ENCODE data around the gene PRPF6.

The PRPF6 gene

DNA sequence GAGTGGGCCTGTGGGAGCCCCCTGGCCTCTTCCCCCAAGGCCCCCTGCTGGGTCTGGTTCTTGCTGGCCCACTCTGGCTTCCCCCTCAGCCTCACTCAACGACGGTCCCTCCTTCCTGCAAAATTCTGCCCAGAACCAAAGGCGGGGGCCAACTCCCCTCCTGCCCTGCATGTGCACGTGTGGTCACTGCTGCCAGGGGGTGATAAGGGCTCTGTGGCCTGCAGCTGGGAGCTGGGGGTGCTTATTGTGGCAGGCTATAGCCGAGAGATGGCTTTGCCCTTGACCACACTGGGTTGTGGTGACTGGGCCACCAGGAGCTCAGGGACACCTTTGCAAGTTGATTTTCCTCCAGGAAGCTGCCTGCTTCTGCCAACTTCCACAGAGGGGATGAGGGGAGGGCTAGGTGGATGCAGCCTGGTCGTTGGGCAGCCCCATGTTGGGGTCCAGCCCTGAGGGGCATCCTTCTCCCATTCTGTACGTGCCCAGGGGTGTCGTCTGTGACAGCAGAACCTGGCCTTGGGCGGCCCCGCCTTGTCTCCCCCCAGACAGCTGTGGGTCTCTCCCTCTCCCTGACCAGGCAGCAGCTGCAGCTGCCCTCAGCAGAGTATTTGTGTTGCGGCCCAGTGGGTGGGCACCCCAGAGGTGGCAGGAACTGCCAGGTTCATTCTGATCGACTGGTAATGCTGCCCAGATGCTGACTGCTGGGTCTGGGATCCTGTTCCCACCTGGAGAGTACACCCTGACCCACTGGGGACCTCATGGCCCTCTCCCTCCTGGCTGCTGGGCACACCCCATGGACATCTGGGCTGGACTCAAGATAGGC lies 87.7 kb downstream of the PRPF6 start:
- DNase-seq, result no peak

DNA sequence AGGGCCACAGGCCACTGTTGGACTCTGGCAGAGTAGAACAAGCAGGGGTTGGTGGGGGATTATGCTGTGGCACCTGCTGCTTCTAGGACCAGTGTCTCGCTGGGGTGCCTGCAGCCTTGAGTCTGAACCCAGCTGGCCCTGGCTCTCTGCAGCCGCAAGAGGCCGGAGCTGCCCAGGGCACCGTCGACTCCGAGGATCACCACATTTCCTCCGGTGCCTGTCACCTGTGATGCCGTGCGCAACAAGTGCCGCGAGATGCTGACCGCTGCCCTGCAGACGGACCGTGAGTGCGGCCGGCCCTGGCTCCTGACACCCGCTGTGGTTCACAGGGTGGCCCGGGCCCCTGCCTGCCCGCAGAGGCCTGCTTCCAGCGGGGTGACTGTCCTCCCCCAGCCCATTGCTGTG lies 88.3 kb downstream of the PRPF6 start:
- no peak for DNase-seq

DNA sequence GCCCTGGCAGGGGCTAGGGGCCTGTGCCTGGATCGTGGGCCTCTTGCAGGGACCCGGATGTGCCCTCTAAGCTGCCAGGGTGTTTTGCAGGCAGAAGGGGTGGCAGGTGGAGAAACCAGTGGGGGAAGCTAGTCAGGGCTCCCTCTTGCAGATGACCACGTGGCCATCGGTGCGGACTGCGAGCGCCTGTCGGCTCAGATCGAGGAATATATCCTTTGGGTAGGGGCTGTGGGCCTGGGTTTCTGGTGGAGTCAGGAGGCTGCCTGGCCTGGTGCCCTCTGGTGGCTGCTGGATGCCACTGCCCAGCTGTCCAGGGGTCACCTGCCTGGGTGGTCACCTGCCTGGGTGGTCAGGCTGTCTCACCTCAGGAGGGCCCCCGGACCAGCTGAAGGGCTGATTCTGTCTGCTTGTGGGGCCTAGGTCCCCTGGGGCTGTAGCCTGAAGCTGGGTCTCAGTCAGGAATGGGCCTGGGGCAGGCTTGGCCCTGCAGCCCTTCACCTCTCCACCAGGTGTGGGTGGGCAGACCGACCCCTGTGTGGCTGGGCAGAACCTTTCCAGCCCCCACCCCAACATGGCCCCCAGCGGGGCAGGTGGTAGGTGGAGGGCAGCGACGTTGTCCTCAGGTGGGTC lies 88.8 kb downstream of the PRPF6 start:
- no peak for DNase-seq

DNA sequence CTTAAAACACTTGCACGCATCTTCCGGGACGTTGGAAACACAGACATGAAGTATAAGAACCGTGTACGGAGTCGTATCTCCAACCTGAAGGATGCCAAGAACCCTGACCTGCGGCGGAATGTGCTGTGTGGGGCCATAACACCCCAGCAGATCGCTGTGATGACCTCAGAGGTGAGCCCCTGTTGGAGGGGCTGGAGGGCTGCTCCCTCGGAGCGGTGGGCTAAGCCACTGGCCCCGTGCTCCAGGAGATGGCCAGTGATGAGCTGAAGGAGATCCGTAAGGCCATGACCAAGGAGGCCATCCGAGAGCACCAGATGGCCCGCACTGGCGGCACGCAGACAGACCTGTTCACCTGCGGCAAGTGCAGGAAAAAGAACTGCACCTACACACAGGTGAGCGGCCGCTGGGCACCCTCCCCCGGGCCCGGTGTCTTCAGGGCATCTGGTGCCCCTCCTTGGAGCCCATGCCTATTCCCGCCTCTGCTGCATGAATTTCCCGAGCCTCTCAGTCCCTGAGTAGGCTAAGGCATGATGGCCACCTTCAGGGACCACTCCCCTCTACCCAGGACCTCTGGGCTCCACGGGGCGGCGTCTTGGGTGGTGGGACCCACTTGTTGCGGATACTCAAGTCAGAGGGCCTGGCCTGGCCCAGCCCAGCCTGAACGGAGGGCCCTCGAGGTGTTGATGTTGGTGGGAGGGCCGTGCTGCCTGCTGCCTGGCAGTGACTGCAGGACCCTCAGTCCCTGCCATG lies 89.5 kb downstream of the PRPF6 start:
- DNase-seq, result no peak

DNA sequence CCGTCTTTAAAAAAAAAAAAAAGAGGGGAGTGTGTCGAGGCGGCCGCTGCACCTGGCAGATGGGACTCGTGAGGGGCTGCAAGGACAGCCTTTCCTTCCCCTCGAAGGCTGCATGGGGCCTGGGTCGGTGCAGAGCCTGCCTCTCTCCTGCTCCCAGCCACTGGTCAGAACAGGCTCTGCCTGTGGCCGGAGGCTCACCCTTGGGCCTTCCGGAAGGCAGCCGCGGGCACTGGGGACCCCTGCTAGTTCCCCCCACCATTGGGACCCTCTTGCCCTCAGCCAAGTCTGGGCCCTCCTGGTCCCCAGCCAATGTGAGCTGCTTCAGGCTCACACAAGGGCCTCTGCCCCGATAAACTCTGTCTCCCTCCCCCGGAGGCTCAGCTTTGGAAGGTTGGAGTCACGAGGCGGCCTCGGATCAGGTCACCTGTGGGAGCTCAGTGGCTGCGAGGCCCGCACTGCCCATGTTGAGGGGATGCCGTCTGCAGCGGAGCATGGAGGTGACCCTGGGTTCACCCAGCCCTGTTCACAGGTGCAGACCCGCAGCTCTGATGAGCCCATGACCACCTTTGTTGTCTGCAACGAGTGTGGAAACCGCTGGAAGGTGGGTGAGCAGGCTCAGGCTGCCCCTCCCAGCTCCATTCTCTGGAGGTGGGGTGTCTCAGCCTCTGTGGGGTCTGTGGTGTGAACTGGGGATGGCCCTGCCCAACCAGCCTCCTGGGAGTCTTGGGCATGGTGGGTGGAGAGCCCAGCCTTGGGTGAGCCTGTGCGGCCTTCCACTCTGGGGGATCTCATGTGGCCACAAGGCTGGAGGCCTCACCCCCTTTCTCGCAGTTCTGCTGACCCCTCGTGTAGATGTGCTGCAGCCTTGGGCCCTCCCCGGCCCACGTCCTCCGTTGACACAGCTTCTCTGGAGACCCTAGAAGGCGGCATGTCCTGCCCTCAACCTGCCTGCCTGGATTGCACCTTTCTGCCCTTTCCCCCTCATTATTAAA lies 90.7 kb downstream of the PRPF6 start:
- DNase-seq, result no peak

DNA sequence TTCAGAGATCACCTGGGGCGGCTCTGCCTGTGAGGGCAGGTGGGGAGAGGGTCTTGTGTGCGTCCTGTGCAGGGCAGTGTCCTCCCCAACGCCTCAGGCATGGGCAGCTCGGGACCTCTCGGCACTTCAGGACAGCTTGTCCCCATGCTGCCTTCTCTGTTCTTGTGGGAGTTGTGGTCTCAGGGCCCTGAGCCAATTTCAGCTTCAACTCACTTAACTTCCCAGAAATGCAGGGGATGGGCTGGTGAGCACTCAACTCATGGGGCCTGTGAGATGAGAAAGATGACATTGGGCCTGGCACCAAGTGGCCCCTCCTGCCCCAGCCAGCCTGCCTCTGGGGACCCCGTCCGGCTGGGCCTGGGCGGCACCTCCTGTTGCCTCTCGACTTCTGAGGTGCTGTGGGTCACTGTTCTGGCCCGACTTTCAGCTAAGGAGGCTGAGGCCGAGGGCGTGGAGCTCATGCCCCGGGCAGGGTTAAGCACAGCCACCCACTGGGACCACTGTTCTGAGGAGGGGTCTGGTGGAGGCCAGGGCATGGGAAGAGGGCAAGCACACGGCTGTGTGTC lies 91.6 kb downstream of the PRPF6 start:
- DNase-seq, result no peak

DNA sequence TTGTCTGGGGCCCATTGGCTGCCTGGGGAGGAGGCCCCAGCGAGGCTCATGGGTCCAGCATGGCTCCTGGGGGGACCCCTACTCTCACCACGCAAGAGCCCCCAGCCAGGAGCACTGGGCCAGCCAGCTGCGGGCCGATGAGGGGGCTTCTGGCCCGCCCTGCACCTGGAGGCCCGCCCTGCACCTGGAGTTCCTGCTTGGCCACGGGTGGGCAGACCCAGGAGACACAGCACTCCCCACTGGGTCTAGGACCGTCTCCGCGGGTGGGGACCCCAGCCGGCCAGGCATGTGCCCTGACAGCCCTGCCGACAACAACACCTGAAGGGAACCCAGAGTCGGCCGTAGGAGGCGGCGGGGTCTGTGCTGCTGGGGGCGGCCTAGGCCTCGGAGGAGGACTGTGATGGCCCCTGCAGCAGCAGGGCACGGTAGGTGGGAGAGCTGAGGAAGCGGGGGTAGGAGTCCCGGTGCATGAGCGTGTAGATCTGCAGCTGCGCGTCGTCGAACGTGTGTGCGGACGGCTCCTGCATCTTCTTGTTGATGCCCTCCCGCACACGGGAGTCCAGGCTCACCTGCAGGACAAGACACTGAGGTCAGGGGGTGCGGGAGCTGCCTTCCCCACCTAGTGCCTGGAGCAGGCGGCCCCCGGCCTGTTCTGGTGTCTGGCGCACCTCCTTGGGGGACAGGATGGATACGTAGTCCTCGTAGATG lies 92.7 kb downstream of the PRPF6 start:
- DNase-seq, result no peak

DNA sequence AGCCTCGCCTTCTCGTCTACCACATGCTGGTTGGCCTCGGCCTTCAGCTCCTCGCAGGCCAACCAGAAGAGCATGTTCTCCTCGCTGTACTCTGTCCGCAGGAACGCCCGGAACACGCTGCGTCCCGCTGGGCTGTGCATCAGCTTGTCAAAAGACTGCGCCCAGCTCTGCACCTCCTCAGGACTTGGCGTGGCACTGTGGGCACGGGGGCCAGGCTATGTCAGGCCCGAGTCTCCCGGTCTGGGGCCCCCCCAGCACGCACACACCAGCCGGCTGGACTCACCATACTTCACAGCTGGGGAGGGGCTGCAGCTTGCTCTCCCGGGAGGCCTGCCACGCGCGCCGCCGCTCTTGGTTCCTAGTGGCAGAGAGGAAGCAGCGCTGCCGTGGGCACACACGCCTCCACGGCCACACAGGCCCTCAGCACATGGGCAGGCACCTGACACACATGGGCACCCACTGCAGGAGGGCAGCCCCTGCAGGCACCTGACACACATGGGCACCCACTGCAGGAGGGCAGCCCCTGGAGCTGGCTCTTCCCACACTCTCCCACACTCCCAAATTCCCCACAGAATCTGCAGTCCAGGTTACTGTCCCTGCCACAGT lies 93.4 kb downstream of the PRPF6 start:
- no peak for DNase-seq

DNA sequence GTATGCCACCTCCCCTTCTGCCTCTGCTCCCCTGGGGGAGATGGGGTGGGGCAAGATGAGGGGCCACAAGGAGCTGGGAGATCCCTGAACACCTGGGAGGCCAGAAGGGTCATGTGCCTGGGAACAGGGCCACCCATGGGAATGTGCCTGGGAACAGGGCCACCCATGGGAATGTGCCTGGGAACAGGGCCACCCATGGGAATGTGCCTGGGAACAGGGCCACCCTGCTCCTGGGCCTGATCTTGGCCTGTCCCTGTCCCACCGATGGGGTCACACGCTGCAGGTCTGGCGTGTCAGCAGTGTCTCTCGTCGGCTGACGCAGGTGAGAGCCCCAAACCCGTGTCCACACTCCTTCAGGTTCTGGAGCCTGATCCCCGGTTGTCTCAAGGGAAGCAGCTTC lies 94.0 kb downstream of the PRPF6 start:
- no peak for DNase-seq

DNA sequence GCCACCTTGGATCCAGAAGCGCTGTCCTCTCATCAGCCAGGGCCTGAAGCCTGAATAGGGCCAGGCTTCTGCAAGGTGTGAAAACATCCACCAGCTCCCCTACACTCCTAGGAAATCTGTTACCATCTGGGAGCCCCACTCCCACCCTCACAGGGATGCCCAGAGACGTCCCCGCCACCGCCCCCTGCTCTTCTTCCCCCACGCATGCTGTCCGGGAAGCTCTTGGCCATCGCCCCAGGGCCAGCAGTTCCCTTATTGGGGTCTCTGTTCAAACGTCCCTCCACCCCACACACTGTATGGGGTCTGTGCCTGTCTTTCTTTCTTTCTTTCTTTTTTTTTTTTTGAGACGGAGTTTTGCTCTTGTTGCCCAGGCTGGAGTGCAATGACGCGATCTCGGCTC lies 94.6 kb downstream of the PRPF6 start:
- DNase-seq, result no peak

DNA sequence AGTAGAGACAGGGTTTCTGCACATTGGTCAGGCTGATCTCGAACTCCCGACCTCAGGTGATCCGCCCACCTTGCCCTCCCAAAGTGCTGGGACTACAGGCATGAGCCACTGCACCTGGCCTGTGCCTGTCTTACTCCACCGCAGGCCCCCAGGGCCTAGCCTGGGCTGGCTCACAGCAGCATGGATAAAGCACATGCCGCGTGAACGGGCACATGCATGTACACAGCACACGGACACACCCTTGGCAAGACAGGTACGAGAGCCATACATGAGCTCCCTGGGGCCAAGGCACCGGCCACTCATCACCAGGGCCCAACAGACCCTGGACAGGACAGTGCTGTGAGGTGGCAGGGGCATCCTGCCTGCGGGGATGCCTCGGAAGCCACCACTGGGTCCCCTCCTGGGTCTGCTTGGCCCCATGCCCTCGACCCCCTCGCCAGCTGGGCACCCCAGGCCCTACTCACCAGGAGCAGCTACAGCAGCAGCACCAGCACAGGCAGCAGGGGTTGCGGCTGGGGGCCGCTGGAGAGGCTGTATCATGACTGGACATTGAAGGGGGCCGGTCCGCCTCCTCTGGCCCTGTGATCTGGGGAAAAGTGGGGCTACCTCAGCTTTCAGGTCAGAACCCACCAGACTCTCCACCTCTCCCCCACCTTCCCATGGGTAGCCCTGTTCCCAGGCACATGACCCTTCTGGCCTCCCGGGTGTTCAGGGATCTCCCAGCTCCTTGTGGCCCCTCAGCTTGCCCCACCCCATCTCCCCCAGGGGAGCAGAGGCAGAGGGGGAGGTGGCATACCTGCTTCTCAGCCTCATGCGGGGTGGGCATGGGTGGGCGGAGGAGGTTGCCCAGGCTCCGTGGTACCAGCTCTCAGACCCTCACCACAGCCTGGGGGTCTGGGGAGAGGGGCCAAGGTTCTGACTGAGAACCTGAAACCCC lies 95.4 kb downstream of the PRPF6 start:
- DNase-seq, result no peak

DNA sequence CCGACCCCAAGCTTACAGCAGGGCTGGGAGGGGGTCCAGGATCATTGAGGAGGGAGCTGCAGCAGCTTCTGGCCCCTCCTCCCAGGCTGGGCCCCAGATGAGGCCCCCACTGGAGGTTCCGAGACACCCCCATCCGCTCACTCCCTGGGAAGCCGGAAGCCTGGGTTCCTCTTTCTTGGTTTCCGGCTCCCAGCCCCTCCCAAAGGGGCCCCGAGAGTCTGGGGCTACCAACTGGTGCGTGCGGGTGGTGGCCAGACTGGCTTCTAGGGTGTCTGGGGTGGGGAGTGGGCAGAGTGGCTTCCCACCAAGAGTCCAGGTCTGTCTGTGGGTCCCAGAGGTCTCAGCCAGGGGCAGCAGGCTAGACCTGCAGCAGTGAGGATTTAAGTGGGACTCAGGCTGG lies 96.2 kb downstream of the PRPF6 start:
- DNase-seq, result peak; percentile 77

DNA sequence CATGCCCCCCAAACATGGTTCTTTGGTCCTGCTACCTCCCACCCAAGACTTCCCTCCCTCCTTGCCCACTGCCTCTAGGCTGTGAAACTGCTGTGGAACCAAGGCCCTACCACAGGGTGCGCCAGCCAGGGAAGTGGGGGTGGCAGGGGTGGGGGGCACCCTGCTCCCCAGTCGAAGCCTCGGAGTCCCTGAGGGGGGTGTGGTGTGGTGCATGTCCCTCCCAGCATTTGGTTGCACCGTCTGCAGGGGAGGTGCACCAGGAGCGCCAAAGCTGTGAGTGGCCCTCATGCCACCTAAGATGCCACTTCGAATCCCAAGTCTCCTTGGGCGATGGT lies 96.6 kb downstream of the PRPF6 start:
- no peak for DNase-seq

DNA sequence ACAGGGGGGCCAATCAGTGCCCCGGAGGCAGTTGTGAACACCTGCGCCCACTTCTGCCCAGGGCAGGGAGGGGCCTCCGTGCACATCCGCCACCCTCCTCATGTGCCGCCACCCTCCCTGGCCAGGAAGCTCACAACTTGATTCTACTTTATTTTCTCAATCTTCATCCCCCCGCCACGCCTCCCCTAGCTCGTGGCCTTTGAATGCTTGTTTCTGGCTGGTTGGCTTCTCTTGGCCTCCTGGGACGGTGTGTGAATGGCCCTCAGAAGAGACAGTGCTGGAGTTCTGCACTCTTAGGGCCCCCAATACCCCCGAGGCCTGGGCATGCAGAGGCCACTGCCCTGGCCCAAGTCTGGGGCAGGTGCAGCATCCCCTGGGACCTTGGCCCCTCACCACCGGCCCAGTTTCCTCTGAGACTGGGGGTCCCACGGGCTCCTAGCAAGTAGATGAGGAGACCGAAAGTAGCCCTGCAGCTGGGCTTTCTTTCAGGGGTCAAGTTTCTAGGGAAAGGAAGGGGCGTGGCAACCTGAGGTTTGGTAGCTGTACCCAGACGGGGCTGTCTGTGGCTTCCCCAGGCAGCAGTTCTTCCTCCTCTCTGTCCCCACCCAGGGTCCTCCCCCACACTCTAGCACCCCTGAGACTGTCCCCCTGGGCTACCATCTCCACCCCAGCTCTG lies 97.1 kb downstream of the PRPF6 start:
- DNase-seq, result peak; percentile 86

DNA sequence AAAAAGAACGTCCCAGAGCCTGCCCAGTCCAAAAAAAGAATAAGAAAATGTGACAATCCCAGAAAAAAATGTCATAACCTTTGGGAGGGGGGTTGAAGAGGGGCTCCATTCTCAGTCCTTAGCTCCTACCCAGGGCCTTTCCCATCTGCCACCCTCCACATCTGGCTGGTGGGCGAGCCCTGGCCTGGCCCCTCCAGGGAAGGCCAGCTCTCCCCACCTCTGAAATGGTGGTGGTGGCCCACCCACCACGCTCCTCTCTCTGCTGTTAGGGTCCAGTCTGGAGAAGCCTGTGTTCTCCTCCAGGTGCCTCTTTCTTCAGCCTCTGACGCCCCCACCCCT lies 98.0 kb downstream of the PRPF6 start:
- no peak for DNase-seq

DNA sequence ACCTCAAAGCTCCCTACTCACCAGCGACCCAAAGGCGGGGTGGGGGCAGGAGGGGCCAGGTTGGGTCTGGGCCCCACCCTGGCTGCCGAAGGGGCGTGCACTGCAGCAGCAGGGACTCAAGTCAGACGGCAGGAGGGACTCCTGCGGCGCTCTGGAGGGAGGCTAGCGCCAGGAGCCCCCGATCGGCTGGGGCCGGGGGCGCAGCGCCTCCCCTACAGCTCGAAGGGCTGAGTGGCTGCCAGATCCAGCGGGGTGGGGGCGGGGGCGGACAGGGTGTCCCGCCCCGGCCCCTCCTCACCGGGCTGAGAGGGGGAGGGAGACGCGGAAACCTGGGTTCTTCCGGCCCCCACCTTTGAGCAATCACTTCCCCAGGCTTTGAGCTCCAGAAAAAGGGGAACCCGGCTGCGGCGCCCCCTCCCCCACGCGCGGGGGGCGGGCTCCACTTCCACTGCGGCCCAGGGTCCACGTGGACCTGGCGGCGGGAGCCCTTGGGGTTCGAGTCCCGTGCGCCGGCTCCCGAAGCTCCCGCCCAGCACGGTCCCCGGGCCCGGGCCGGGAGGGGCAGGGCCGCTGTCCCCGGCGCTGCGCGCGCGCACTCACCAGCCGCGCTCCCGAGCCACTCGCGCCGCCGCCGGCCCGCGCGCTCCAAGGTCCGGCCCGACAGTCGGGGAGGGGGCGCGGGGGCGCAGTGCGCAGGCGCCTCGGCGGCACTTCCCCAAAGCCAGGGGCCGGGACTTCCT lies 98.5 kb downstream of the PRPF6 start, which contains the start of gene RGS19:
TSS of gene RGS19 (minus strand) at position 246 of the 740 bp plus-strand sequence. CDS start 2,632 bp downstream, outside the sequence.
- peak; percentile 89 for DNase-seq

DNA sequence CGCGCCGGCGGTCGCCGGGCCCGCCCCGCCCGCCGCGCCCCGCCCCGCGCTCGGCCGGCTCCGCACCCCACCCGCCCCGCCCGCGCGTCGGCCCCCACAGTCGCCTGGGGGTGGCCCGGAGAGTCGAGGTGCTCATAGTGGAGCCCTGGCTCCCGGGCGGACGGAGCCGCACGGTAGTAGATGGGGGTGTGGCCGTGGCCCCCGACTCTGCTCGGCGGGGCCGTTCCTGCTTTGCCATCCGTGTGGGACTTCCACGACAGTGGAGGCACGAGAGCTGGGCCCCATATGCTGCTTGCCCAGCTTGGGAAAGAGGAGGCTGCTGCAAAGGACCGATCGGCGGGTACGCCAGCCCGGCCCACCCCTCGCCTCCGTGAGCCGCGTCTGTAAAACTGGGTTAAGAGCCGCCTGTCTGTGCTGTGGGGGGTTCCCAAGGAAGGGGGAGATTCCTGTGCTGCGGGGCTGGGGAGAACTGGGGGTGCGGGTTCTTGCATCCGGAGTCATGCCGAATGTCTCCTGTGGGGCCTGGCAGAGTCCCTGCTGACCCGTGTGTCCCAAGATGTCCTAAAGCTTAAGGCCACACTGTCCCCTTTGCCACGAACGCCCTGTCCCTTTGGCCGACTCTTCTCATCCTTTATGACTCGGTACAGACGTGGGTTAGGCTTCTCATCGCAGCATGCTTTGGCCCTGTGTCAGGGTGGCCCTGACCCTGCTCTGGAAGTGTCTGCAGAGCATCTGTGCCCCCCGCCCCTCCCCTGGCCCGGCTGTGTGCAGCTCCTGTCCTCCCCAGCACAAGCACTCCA lies 99.3 kb downstream of the PRPF6 start, which contains the start of gene OPRL1:
TSS of gene OPRL1 (plus strand) at position 70 of the 800 bp plus-strand sequence. CDS start 12,639 bp downstream, outside the sequence.
- no peak for DNase-seq
